ENCODE results near the gene CTSO. TPM values are rescaled to one million over a fixed set of nuclear protein-coding genes. Genes with fewer than 3 reads are reported as not detected.

The CTSO gene
- total RNA-seq, 1 donor from 2014 or later = 3.7 TPM

- Mint-ChIP-seq H3K9me3 (ENCODE audit: unreplicated experiment) (no peaks in the 10 kb centered on the region), H3K36me3 (ENCODE audit: low read depth, unreplicated experiment) (no peaks in the 10 kb centered on the region), H3K4me3 (ENCODE audit: unreplicated experiment) (peak overlapping the region; percentile 84), H3K27ac (ENCODE audit: unreplicated experiment) (no peak overlapping the region), H3K27me3 (ENCODE audit: low read depth, unreplicated experiment) (no peaks in the 10 kb centered on the region), H3K4me1 (ENCODE audit: low read depth, unreplicated experiment) (peaks cover 4% of the 10 kb centered on the region)
- Histone ChIP-seq H3K9me3 (ENCODE audit: insufficient read depth, low read depth, low read length) (no peaks in the 10 kb centered on the region), H3K4me3 (ENCODE audit: insufficient read depth, low read depth, low read length) (no peak overlapping the region), H3K27me3 (ENCODE audit: insufficient read depth, low read length) (no peaks in the 10 kb centered on the region), H3K4me1 (ENCODE audit: insufficient read depth, low read length) (peaks cover 4% of the 10 kb centered on the region), H3K4me2 (ENCODE audit: low read length) (no peak overlapping the region), H3K36me3 (ENCODE audit: insufficient read depth, low read length) (no peaks in the 10 kb centered on the region), H3K9ac (ENCODE audit: low read length) (no peak overlapping the region), H3K27ac (ENCODE audit: low read depth, low read length) (no peak overlapping the region), H4K20me1 (ENCODE audit: insufficient read depth, low read length) (no peaks in the 10 kb centered on the region), H3K79me2 (ENCODE audit: insufficient read depth, low read length) (no peaks in the 10 kb centered on the region), H2AFZ (ENCODE audit: low read depth, low read length) (no peak overlapping the region)
- TF ChIP-seq CTCF (IDR thresholded peaks at IDR 0.05; ENCODE audit: insufficient read depth, low read depth, low read length) = no peak
- TF ChIP-seq EZH2 (IDR thresholded peaks at IDR 0.05; ENCODE audit: insufficient read depth, low read length) = no peak
- FAIRE-seq (peak; percentile 9), DNase-seq (ENCODE audit: low read depth) (no peak)
These were observed 1.3 kb upstream of the CTSO start for GRCh38 chr4:155954939-155955338.

DNA sequence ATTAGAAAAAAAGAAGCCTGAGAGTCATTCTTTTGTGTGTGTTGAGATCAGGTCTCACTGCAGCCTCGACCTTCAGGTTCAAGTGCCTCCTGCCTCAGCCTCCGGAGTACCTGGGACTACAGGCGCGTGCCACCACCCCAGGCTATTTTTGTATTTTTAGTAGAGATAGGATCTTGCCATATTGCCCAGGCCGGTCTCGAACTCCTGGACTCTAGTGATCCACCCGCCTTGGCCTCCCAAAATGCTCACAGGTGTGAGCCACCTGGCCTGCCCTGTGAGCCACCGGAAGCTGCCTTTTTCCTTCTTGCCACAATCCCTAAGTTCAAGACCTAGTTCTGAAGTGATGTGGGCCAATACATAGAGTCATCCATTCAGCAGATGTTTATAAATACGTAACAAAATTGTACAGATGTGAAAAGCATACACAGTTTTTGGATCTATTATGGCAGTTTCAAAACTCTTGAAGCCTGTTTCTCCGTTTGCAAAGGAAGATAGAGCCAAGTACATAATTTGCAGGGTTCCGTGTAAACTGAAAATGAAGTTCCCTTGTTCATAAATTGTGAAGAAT, 536 bp upstream of the CTSO start:
- H3K9me3 ChIP-seq (ENCODE audit: insufficient read depth, low read depth, low read length) = no peaks in the 10 kb centered on the region
- peak overlapping the region; percentile 97 for H3K9ac ChIP-seq (ENCODE audit: low read length)

More for the DNA sequence above, 536 bp upstream of the CTSO start:
- Histone ChIP-seq H3K79me2 (ENCODE audit: insufficient read depth, low read length) (no peaks in the 10 kb centered on the region), H3K4me3 (ENCODE audit: insufficient read depth, low read depth, low read length) (peak overlapping the region; percentile 78), H4K20me1 (ENCODE audit: insufficient read depth, low read length) (no peaks in the 10 kb centered on the region), H3K36me3 (ENCODE audit: insufficient read depth, low read length) (no peaks in the 10 kb centered on the region), H2AFZ (ENCODE audit: low read depth, low read length) (peak overlapping the region; percentile 76), H3K27ac (ENCODE audit: low read depth, low read length) (peak overlapping the region; percentile 96), H3K4me1 (ENCODE audit: insufficient read depth, low read length) (peaks cover 4% of the 10 kb centered on the region), H3K27me3 (ENCODE audit: insufficient read depth, low read length) (no peaks in the 10 kb centered on the region), H3K4me2 (ENCODE audit: low read length) (peak overlapping the region; percentile 95)
- H3K4me3 Mint-ChIP-seq (ENCODE audit: unreplicated experiment) = peak overlapping the region; percentile 84
- no peak for FAIRE-seq
- TF ChIP-seq EZH2 (IDR thresholded peaks at IDR 0.05; ENCODE audit: insufficient read depth, low read length) = no peak
- no peak for TF ChIP-seq CTCF (IDR thresholded peaks at IDR 0.05; ENCODE audit: insufficient read depth, low read depth, low read length)
- peak overlapping the region; percentile 79 for H3K27ac Mint-ChIP-seq (ENCODE audit: unreplicated experiment)
- DNase-seq (ENCODE audit: low read depth) = no peak
- H3K9me3 Mint-ChIP-seq (ENCODE audit: unreplicated experiment) = no peaks in the 10 kb centered on the region
- peaks cover 4% of the 10 kb centered on the region for H3K4me1 Mint-ChIP-seq (ENCODE audit: low read depth, unreplicated experiment)
- no peaks in the 10 kb centered on the region for H3K27me3 Mint-ChIP-seq (ENCODE audit: low read depth, unreplicated experiment)
- H3K36me3 Mint-ChIP-seq (ENCODE audit: low read depth, unreplicated experiment) = no peaks in the 10 kb centered on the region

Data from astrocyte (in vitro differentiated cells and primary cell).